Activated CD4-positive, alpha-beta T cell treated with anti-CD3 and anti-CD28 coated beads for 1 hour (primary cell): ENCODE data around the gene PANX2.
A peak's percentile ranks its signal among the peaks of the same experiment; 100 is the strongest.
"Not testable (repeated sequence)": the region's sequence is repeated elsewhere in the genome, so short reads cannot be mapped to it uniquely, and the experiment has no call there.

Source experiments
- DNase-seq: peaks from one replicate; pipeline ENCODE4 v3.0.0-alpha.2; 2020

PANX2 gene

DNA sequence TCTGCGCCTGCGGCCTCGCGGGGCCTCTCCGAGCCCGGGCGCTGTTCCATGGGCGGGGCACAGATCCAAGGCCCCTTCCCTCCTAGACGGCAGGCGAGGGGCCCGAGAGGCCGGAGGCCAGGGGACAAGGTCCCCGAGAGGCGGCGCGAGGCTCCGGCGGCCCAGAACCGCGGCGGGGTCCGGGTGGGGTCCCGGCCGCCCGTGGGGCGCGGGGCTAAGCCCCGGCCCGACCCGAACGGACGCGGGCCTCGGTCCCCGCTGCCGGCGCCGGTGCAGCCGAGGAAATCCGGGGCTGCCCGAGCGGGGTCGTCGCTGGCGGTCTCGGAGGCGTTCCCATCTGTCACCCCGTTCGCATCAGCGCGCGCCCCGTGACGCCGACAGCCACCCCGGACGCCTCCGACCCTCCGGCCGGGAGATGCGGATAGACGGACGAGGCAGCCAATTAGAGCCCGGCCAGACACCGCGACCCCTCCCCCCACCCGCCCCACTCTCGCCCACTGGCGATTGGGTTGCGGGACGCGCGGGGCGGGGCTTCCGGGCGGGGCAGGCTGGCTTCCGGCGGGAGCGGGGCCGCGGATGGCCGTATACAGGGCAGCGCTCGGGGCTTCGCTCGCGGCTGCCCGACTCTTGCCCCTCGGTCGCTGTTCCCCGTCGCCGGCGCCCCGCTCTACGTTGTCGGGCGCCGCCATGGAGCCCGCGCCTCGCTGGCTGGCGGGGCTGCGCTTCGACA is 30.1 kb downstream of the PANX2 start, which contains the start of gene SELENOO:
Gene SELENOO, plus strand, starts transcription at position 551 of the 730 bp plus-strand sequence. Its CDS starts 26 bp downstream, at position 577.
- DNase-seq, result peak; percentile 83

DNA sequence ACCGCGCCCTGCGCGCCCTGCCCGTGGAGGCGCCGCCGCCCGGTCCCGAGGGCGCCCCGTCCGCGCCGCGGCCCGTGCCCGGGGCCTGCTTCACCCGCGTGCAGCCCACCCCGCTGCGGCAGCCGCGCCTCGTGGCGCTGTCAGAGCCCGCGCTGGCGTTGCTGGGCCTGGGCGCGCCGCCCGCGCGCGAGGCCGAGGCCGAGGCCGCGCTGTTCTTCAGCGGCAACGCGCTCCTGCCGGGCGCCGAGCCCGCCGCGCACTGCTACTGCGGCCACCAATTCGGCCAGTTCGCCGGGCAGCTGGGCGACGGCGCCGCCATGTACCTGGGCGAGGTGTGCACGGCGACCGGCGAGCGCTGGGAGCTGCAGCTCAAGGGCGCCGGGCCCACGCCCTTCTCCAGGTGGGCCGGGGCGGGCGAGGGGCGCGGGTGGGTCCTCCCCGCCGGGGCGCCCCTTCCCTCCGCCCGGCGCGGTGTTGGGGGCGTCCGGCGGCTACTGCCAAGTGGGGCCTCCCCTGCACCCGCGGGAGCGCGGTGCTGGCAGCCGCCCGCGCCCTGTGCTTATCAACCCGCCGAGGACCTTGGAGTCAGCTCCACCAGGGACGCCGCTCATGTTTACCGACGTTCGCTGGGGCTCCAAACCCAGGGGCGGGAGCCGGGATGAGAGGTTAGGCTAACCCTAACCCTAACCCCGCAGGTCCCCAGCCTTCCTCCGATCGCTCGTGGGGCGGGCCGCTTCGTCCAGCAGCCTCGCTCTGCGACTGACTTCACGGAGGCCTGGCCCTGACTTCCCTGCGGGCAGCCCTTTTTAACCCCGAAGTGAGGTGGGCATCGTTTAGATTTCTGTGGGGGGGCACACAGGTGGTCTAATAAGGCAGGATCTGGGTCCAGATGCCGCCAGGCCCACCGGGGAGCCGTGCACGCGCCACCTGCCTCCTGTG is 30.9 kb downstream of the PANX2 start:
- DNase-seq, result no peak

DNA sequence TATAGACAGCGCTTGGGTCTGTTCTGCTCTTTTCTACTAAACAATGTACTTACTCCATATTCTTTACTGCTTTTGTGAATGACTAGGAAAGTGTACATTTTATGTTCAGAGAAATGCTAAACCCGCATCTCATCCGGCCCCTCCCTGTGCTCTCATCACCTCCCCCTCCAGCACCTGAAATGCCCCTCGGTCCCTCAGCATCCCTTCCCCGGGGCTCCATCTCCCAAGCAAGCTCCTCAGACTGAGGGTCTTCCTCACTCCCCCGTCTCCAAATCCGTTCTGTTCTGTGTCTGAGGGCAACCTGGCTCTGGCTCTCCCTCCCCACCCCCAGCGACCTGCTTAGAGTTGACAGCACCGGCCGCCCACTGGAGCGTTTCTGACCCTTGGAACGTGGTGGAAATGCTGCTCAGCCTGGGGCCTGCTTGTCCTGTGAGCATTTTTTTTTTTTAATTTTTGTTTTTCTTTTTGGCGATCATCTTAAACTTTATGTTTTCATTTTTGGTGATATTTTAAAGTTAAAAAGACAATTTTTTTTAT is 31.7 kb downstream of the PANX2 start:
- DNase-seq, result no peak

DNA sequence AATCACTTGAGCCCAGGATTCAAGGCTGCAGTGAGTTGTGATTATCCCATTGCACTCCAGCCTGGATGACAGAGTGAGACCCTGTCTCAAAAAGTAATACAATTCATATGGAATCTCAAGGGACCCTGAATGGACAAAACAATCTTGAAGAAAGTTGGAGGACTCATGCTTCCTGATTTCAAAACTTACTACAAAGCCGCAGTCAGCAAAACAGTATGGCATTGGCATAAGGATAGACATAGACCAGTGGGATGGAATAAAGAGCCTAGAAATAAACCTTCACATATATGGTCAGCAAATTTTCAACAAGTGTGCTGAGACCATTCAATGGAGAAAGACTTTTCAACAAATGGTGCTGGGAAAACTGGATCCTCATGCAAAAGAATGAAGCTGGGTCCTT is 32.8 kb downstream of the PANX2 start:
- DNase-seq, result no peak

DNA sequence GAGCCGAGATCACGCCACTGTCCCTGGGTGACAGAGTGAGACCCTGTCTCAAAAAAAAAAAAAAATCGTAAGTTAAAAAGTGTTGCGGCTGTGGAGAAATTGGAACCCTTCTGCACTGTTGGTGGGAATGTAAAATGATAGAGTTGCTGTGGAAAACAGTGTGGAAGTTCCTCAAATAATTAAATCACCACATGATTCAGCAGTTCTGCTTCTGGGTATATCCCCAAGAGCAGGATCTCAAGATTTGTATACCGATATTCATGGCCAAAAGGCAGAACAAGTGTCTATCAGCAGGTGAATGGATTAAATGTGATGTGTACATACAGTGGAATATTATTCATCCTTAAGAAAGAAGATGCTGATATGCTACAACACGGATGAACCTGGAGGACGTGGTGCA is 34.0 kb downstream of the PANX2 start:
- DNase-seq, result no peak

DNA sequence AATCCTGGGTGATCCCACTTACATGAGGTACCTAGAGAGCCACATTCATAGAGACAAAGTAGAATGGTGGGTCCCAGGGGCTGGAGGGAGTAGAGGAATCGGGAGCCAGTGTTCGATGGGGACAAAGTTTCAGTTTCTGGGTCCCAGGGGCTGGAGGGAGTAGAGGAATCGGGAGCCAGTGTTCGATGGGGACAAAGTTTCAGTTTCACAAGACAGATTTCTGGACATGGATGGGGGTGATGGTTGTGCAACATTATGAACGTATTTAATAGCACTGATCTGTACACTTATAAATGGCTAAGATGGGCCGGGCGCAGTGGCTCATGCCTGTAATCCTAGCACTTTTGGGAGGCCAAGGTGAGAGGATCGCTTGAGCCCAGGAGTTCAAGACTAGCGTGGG is 34.5 kb downstream of the PANX2 start:
- DNase-seq, result not testable (repeated sequence)

DNA sequence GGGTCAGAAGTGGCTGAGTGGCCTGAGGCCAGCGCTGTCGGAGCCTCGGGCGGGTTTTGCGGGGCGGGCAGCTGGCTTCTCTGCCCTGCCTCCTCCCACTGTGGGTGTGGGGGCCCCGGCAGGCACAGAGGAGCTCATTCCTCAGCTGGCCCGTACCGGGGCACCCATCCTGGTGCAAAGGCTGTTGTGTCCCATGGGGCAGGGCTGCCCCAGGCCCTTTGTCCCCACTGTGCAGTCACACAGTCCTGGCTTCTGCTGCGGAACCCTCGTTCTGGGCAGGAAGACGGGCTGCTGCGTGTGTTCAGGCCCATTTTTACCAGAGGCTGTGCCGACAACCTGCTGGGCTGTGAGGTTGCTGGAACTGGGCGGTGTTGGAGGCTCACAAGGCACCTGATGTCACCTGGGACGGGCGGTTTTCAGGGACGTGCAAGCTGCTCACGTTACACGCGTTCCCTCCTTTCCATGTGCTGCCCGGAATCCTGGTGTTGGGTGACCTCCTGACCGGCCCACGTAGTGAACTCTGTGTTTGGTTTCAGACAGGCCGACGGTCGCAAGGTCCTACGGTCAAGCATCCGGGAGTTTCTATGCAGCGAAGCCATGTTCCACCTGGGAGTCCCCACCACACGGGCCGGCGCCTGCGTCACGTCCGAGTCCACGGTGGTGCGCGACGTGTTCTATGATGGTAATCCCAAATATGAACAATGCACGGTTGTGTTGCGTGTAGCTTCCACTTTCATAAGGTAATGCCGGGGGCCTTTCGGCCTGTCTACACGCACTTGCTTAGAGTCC is 35.4 kb downstream of the PANX2 start:
- no peak for DNase-seq

DNA sequence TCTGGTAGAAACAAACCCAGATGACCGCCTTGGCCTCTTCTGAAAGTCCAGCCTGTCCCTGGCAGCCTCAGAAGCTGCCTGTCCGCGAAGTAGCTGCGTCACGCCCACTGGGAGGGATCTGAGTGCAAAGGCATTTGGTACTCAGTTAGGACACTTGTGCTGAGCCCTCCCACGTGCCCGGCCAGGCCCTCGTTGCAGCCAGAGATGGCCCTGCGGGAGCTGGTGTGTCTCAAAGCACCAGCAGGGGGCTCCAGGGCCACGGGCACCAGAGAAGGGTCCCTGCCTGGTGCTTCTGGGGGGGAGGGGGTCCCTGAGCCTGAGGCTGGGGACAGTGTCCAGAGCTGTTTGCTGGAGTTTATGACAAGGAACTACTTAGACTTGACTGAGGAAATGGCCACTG is 36.1 kb downstream of the PANX2 start:
- no peak for DNase-seq

DNA sequence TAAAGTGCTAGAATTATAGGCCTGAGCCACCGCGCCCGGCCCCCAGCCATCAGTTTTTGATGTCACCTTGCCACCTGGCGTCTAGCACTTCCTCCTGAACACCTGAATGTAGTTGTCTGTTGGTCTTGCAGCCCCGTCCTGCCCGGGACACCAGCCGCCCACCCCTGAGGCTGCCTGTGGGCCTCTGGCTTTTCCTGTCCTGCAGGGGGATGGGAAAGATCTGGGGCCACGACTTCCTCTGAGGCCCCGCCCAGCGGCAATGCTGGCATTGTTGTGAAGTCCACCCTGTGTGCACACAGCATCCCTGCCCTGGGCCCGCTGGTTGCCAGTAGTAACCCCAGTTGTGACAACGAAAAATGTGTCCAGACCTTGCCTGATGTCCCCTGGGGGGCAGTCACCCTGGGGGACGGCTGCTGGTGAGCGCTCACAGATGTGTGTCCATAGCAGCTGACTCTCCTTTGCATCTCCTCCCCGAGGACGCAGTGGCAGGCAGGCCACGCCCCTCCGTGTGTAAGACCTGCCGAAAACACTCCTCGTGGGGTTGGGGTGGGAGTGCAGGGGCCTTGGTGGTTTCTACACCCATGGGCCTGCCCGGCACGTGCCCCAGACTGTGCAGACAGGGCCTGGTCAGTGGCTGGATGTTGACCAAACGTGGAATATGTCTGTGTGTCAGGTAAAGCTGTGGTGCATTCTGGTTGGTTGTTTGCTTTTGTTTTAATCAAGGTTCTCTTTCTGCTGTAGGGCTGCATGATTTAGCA is 37.0 kb downstream of the PANX2 start:
- no peak for DNase-seq

DNA sequence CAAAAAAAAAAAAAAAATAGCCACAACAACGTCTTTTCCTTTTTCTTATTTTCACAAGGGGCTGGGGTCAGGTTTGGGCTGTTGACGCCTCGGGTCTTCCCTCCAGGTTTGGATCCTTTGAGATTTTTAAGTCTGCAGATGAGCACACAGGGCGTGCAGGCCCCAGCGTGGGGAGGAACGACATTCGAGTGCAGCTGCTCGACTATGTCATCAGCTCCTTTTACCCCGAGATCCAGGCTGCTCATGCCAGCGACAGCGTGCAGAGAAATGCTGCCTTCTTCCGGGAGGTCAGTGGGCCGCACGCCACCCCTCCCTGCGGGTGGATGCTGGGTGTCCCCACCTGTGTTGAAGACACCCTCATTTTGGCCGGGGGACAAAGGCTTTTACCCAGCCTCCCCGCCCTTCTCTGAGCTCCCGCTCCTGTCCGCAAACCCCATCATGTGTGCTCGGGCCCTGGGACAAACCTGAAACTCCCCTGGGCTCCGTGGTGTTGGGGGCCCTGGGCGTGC is 38.0 kb downstream of the PANX2 start:
- no peak for DNase-seq

DNA sequence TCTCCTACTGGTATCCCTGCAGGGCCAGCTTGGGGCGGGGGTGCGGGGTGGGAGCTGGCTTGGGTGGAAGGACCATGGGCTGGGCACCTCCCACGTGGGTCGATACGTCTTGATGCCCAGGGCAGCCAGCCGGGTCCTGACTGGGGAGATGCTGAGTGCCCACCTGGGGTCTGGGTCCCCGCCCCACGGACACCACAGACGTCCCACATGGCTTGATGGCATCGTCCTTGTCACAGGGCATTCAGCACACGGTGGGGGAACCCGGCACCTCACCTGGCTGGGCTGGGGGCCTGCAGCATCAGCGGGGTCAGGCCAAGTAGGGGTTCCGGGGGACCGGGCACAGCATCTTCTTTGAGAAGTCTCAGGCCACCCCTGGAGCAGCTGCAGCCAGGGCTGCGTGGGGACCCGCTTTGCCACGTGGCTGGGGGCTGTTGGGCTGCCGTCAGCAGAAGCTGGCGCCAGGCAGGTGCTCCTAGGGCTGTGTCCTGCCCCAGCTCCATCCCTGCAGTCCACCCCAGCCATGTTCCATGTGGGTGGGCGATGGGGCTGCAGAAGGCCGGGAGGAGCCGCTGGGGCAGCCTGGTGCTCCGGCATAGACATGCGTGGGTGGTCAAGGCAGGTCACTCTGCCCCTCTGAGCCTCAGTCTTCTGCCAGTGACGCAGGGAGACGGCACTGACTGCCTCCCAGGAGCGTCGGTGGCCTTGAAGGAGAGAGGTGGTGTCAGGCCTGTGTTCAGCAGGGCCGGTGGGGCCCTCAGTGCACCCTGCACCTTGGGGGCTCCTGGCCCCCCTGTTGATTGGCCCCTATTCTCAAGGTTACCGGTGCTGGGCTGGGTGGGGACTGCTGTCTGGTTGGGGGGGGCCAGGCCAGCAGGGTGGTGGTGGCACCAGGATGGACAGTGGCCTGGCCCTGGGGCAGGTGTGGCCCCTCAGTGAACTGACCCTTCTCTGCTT is 38.7 kb downstream of the PANX2 start:
- no peak for DNase-seq

DNA sequence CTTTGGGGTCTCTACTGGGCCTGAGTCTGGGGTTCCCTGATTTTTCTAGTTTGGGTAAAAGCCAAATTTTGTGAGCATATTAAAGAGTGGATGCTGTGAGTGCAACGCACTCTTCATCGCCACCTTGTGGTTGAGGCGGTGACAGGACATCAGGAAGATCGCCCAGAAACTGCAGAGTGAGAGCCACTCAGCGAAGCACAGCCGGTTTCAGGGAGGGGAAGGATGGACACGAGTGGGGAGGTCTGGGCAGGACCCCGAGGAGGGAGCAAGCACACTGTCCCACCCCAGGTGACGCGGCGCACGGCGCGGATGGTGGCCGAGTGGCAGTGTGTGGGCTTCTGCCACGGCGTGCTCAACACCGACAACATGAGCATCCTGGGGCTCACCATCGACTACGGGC is 39.4 kb downstream of the PANX2 start:
- DNase-seq, result peak; percentile 60

DNA sequence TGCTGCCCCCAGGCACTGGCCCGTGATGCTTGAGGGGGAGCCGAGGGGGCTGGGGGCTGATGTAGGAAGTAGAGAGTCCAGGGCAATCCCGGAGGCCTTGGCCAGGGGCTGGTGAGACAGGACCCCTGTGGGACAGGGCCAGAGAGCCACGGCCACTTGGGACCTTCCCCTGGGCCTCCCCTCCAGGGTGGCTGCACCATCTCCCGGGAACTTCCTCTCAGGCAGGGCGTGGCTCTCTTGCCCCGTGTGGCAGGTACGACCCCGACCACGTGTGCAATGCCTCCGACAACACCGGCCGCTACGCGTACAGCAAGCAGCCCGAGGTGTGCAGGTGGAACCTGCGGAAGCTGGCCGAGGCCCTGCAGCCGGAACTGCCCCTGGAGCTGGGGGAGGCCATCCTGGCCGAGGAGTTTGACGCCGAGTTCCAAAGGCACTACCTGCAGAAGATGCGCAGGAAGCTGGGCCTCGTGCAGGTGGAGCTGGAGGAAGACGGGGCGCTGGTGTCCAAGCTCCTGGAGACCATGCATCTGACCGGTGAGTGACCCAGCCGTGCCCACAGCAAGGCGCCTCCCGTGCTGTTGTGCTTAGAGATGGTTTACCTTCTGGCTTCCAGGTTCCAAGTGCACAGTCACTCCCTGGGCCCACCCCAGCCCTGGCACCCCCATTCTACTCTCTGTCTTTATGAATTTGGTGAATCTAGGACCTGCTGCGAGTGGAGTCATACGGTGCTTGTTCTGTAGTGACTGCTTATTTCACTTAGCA is 40.0 kb downstream of the PANX2 start:
- no peak for DNase-seq

DNA sequence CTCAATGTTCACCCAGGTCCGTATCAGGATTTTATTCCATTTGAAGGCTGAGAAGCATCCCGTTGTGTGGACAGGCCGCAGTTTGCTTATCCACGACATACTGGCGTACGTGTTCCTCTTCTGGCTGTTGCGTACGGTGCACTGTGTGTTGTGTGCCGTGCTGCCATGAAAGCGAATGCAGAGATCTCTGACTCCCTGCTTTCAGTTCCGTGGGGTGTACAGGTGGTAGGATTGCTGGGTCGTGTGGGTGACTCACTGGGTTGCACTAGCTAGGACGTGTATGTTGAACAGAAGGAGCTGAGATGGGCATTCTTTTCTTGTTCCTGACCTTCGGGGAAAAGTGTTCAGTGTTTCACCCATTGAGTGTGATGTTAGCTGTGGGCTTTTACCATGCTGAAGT is 40.6 kb downstream of the PANX2 start:
- DNase-seq, result no peak

DNA sequence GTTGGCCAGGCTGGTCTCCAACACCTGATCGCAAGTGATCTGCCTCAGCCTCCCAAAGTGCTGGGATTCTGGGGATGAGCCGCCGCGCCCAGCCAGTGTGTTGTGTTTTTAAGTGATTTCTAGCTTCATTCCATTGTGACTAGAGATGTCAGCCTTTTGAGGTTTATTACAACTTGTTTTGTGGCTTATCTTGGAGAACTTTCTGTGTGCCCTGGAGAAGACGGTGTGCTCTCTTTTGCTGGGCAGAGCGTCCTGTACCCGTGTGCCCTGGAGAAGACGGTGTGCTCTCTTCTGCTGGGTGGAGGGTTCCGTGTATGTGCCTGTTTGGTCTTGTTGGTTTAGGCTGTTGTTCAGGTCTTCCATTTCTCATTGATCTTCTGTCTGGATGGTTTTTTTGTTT is 42.7 kb downstream of the PANX2 start:
- DNase-seq, result no peak

DNA sequence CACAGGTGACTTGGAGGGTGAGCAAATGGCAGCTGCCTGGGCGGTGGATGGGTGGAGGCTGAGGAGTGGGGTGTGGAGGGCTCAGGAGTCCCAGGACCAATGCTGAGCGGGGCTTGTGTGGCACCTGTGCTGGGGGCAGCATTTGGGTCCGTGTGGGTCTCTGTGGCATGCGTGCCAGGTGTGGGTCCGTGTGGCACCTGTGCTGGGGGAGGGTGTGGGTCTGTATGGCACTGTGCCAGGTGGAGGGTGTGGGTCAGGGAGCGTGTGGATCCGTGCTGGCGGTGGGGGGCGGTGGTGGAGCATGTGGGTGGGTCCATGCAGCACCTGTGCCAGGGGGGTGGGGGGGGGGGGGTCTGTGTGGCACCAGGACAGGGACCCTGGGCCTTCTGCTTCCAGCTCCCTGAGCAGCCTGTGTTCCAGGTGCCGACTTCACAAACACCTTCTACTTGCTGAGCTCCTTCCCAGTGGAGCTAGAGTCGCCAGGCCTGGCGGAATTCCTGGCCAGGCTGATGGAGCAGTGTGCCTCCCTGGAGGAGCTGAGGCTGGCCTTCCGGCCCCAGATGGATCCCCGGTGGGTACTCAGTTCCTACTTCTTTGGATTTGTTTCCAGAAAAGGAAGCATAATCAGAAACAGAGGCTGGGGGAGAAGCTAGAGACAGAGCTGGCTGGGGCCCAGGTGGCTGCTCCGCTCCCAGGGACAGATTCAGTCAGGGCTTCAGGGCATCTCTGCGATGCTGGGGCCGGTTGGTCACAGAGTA is 44.9 kb downstream of the PANX2 start:
- no peak for DNase-seq

DNA sequence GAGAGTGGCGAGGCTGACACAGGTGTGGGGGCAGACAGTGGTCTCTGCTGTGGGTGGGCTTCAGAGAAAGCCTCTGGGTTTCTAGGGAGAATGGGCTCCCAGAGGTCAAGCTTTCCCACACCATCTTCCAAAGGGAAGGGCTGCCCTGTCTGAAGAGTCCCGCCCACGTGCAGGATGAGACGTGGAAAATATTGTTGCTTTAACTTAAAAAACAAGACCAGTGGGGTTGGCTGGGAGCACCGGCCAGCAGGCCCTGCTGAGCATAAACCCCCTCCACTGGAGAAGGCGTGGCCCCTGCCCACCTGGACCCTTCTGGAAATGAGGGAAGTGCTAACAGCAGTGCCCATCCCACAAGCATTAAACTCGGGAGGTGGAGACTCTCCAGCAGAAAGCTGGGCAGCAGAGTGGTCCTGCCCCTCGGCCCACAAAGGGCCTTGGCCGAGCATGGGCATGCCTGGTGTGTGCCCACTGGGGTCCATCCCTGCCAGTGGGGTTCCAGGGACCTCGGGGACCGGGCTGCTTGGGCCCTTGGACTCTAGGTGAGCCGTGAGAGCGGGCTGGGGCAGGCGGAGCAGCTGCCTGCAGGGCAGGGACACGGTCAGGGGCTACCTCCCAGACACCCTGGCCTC is 45.6 kb downstream of the PANX2 start:
- DNase-seq, result no peak

DNA sequence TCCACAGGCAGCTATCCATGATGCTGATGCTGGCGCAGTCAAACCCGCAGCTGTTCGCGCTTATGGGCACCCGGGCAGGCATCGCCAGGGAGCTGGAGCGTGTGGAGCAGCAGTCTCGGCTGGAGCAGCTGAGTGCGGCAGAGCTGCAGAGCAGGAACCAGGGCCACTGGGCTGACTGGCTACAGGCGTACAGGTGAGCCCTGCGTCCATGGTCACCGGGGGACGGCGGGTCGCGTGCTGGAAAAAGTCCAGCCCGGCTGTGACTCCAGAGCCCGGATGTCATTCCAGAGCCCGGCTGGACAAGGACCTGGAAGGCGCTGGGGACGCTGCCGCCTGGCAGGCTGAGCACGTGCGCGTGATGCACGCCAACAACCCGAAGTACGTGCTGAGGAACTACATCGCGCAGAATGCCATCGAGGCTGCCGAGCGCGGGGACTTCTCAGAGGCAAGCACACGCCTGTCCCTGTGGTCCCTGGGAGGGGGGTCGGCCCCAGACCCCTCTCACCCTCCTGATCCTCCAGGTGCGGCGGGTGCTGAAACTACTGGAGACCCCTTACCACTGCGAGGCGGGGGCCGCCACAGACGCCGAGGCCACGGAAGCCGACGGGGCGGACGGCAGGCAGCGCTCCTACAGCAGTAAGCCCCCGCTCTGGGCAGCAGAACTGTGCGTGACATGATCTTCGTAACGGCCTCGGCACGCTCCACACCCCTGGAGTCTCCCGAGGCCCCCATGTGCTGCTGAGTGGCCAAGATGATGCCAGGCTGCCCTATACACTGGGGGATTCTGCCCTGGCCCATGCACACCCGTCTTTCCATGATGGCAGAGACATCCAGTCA is 46.4 kb downstream of the PANX2 start:
- no peak for DNase-seq
